GM18858 (cell line): ENCODE measurements around the gene EPHA2.
"Not testable (repeated sequence)": the region's sequence is repeated elsewhere in the genome, so short reads cannot be mapped to it uniquely, and the experiment has no call there.

ENCODE experiments used
- ATAC-seq: cut with Tn5 transposase; IDR thresholded peaks from one replicate; pipeline ENCODE4 v1.9.1; 2021; ENCODE audit not compliant: unreplicated experiment

The EPHA2 gene

GRCh38 chr1:16155537-16156410 is at the start of gene EPHA2:
Gene EPHA2 (minus strand): TSS chr1:16156069. CDS start chr1:16155932, 137 bp downstream.
- no peak for ATAC-seq

GRCh38 chr1:16205334-16205671 is 49.4 kb upstream of the EPHA2 start:
- no peak for ATAC-seq

GRCh38 chr1:16204634-16205333 is 48.9 kb upstream of the EPHA2 start:
- no peak for ATAC-seq

- ATAC-seq, result no peak
Measured at GRCh38 chr1:16204216-16204615, 48.3 kb upstream of the EPHA2 start.

GRCh38 chr1:16203550-16203949 is 47.7 kb upstream of the EPHA2 start:
- no peak for ATAC-seq

GRCh38 chr1:16202281-16203210 is 46.7 kb upstream of the EPHA2 start:
- no peak for ATAC-seq

GRCh38 chr1:16199700-16200099 is 43.8 kb upstream of the EPHA2 start:
- no peak for ATAC-seq

- no peak for ATAC-seq
Measured at GRCh38 chr1:16199157-16199501, 43.3 kb upstream of the EPHA2 start.

- no peak for ATAC-seq
Measured at GRCh38 chr1:16198444-16199156, 42.7 kb upstream of the EPHA2 start.

GRCh38 chr1:16196874-16197273 is 41.0 kb upstream of the EPHA2 start:
- ATAC-seq, result no peak

GRCh38 chr1:16196139-16196538 is 40.3 kb upstream of the EPHA2 start:
- ATAC-seq, result not testable (repeated sequence)

GRCh38 chr1:16195518-16195905 is 39.6 kb upstream of the EPHA2 start:
- no peak for ATAC-seq

- no peak for ATAC-seq
Measured at GRCh38 chr1:16191916-16192546, 36.2 kb upstream of the EPHA2 start.

- no peak for ATAC-seq
Measured at GRCh38 chr1:16191309-16191708, 35.4 kb upstream of the EPHA2 start.

GRCh38 chr1:16189921-16190621 is 34.2 kb upstream of the EPHA2 start:
- no peak for ATAC-seq

GRCh38 chr1:16189003-16189402 is 33.1 kb upstream of the EPHA2 start:
- ATAC-seq, result no peak

- ATAC-seq, result no peak
Measured at GRCh38 chr1:16187748-16188401, 32.0 kb upstream of the EPHA2 start.

GRCh38 chr1:16186655-16187235 is 30.9 kb upstream of the EPHA2 start:
- ATAC-seq, result no peak
